HepG2 (cell line): ENCODE measurements around the gene BBS9.

Experiments used
- CAMTA2 ChIP-seq: sonication (generic); formaldehyde crosslinking; IDR thresholded peaks from 2 replicates; pipeline ENCODE4 v1.4.0; 2020; ENCODE audit warnings: mild to moderate bottlenecking, missing genetic modification reagents, borderline replicate concordance
- MAFG ChIP-seq: sonication (generic); formaldehyde crosslinking; IDR thresholded peaks from 2 replicates; pipeline ENCODE4 v1.5.1; 2020; ENCODE audit warnings: mild to moderate bottlenecking, missing genetic modification reagents
- SMC3 ChIP-seq: IDR thresholded peaks from 2 replicates; pipeline ENCODE4 v1.6.1; 2011; ENCODE audit warnings: low read length, improper control_type of control experiment
- YY1 ChIP-seq: IDR thresholded peaks from 2 replicates; pipeline ENCODE4 v1.6.1; 2011; ENCODE audit warnings: low read length, low read depth, moderate library complexity, mild to moderate bottlenecking; ENCODE audit not compliant: insufficient read depth, insufficient replicate concordance
- ZNF546 ChIP-seq: sonication (generic); formaldehyde crosslinking; conservative IDR thresholded peaks from 2 replicates; pipeline ENCODE4 v1.8.1; 2023; ENCODE audit warnings: mild to moderate bottlenecking, missing genetic modification reagents
- TF ChIP-seq, protein P1 (sequence below): IDR thresholded peaks from 2 replicates; pipeline ENCODE4 v1.6.1; 2018; ENCODE audit warnings: missing genetic modification reagents, mild to moderate bottlenecking, missing compliant biosample characterization

DNA sequence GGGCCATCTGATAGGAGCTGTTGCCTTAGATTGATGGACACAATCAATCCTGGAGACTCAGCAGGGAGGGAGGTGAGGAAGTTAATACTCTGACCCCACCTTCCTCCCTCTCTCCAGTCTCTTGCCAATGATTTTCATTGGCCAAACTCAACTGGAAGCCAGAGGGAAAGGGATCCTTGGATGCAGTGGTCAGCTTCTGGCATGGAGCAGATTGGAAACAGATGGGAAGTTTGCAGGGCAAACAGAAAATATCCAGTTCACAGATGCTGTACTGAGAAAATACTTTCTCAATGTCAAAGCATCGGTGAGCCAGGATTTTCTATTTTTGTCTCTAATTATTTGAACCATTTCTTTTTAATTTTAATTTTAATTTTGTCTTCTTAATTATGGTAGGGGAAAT, 170.8 kb downstream of the BBS9 start:
- TF ChIP-seq, protein P1, sequence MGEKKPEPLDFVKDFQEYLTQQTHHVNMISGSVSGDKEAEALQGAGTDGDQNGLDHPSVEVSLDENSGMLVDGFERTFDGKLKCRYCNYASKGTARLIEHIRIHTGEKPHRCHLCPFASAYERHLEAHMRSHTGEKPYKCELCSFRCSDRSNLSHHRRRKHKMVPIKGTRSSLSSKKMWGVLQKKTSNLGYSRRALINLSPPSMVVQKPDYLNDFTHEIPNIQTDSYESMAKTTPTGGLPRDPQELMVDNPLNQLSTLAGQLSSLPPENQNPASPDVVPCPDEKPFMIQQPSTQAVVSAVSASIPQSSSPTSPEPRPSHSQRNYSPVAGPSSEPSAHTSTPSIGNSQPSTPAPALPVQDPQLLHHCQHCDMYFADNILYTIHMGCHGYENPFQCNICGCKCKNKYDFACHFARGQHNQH (CRISPR knock-in tag): no peak
- no peak for TF ChIP-seq CAMTA2
- no peak for TF ChIP-seq ZNF546 (CRISPR knock-in tag)
- TF ChIP-seq YY1: no peak
- no peak for TF ChIP-seq SMC3
- TF ChIP-seq MAFG (CRISPR knock-in tag): no peak
